HG02763 (cell line): ENCODE data around the gene FANCI.

ENCODE experiments used
- ATAC-seq: cut with Tn5 transposase; IDR thresholded peaks from one replicate; pipeline ENCODE4 v1.9.1; 2021; ENCODE audit warnings: mild to moderate bottlenecking, moderate library complexity; ENCODE audit not compliant: unreplicated experiment

FANCI gene

GRCh38 chr15:89303986-89304385 lies 60.2 kb downstream of the FANCI start:
- no peak for ATAC-seq

- ATAC-seq, result no peak
These were observed 61.6 kb downstream of the FANCI start for GRCh38 chr15:89305395-89305794.

- no peak for ATAC-seq
These were observed 63.3 kb downstream of the FANCI start for GRCh38 chr15:89307046-89307587.

- no peak for ATAC-seq
These were observed 64.0 kb downstream of the FANCI start for GRCh38 chr15:89307791-89308190.

- ATAC-seq, result no peak
These were observed 64.5 kb downstream of the FANCI start for GRCh38 chr15:89308236-89308635.

GRCh38 chr15:89309993-89310392 lies 66.2 kb downstream of the FANCI start:
- no peak for ATAC-seq

GRCh38 chr15:89315375-89315929 lies 71.7 kb downstream of the FANCI start:
- no peak for ATAC-seq

GRCh38 chr15:89316504-89316903 lies 72.7 kb downstream of the FANCI start:
- no peak for ATAC-seq

- ATAC-seq, result no peak
These were observed 73.5 kb downstream of the FANCI start for GRCh38 chr15:89317186-89317720.

GRCh38 chr15:89319678-89320077 lies 75.9 kb downstream of the FANCI start:
- no peak for ATAC-seq

GRCh38 chr15:89320200-89320599 lies 76.4 kb downstream of the FANCI start:
- ATAC-seq, result no peak

GRCh38 chr15:89321521-89322410 lies 78.0 kb downstream of the FANCI start:
- no peak for ATAC-seq

- ATAC-seq, result no peak
These were observed 79.0 kb downstream of the FANCI start for GRCh38 chr15:89322822-89323221.

GRCh38 chr15:89323825-89324224 lies 80.0 kb downstream of the FANCI start:
- ATAC-seq, result no peak

- no peak for ATAC-seq
These were observed 81.4 kb downstream of the FANCI start for GRCh38 chr15:89325039-89325803.

- ATAC-seq, result no peak
These were observed 82.5 kb downstream of the FANCI start for GRCh38 chr15:89326316-89326715.

GRCh38 chr15:89327113-89327512 lies 83.3 kb downstream of the FANCI start:
- no peak for ATAC-seq

- no peak for ATAC-seq
These were observed 84.8 kb downstream of the FANCI start for GRCh38 chr15:89328398-89329254.

GRCh38 chr15:89329329-89330084 lies 85.7 kb downstream of the FANCI start:
- ATAC-seq, result no peak

- ATAC-seq, result no peak
These were observed 86.3 kb downstream of the FANCI start for GRCh38 chr15:89330119-89330518.
